ENCODE data around the gene GC.
"Not testable (repeated sequence)": the region's sequence is repeated elsewhere in the genome, so short reads cannot be mapped to it uniquely, and the experiment has no call there.

Gene GC

GRCh38 chr4:71765821-71766383, 18.0 kb downstream of the GC start:
- DNase-seq = no peak

- no peak for DNase-seq
Measured at GRCh38 chr4:71765350-71765749, 18.5 kb downstream of the GC start.

- DNase-seq = no peak
Measured at GRCh38 chr4:71752383-71753042, 31.4 kb downstream of the GC start.

- no peak for DNase-seq
Measured at GRCh38 chr4:71749008-71749594, 34.8 kb downstream of the GC start.

- DNase-seq = no peak
Measured at GRCh38 chr4:71746379-71746778, 37.5 kb downstream of the GC start.

GRCh38 chr4:71738782-71739181, 45.1 kb downstream of the GC start:
- DNase-seq = not testable (repeated sequence)

- DNase-seq = no peak
Measured at GRCh38 chr4:71732706-71733105, 51.2 kb downstream of the GC start.

- DNase-seq = no peak
Measured at GRCh38 chr4:71732066-71732465, 51.8 kb downstream of the GC start.

GRCh38 chr4:71729856-71730255, 54.0 kb downstream of the GC start:
- no peak for DNase-seq

- no peak for DNase-seq
Measured at GRCh38 chr4:71713611-71714203, 70.2 kb downstream of the GC start.

GRCh38 chr4:71711985-71712348, 71.9 kb downstream of the GC start:
- no peak for DNase-seq

GRCh38 chr4:71711044-71711984, 72.6 kb downstream of the GC start:
- DNase-seq = no peak

- DNase-seq = no peak
Measured at GRCh38 chr4:71709961-71710360, 73.9 kb downstream of the GC start.

- no peak for DNase-seq
Measured at GRCh38 chr4:71698141-71698540, 85.7 kb downstream of the GC start.

GRCh38 chr4:71697031-71697430, 86.8 kb downstream of the GC start:
- DNase-seq = no peak

GRCh38 chr4:71694961-71695360, 88.9 kb downstream of the GC start:
- DNase-seq = no peak

GRCh38 chr4:71692963-71693362, 90.9 kb downstream of the GC start:
- DNase-seq = no peak

GRCh38 chr4:71692198-71692597, 91.7 kb downstream of the GC start:
- no peak for DNase-seq
